ENCODE data around the gene PHLDB3. TPM values are rescaled to one million over a fixed set of nuclear protein-coding genes. Genes with fewer than 3 reads are reported as not detected.

PHLDB3 gene
- total RNA-seq, 1 experiment from 2014 or later, result 33.1 TPM

- TF ChIP-seq CTCF (IDR thresholded peaks at IDR 0.05; ENCODE audit: insufficient read depth in 1 of 2, low read depth in 1 of 2, low read length in 1 of 2, severe bottlenecking in 1 of 2, unreplicated experiment in 1 of 2), result no peak
- no peak overlapping the region for H3K4me3 ChIP-seq (ENCODE audit: low read depth, low read length)
- CTCF ChIA-PET, result interaction anchor here (1.0 kb wide), 1 partner anchor 69 kb away, joined by 3 read pairs; no protein-coding TSS in a partner anchor
Measured at GRCh38 chr19:43450545-43450997, 54.0 kb downstream of the PHLDB3 start.

GRCh38 chr19:43447655-43448054 lies 56.9 kb downstream of the PHLDB3 start:
- no peaks in the 10 kb centered on the region for H3K36me3 Mint-ChIP-seq (ENCODE audit: insufficient read depth, unreplicated experiment)
- POLR2A ChIA-PET, result interaction anchor here (0.5 to 1.1 kb wide), 3 partner anchors 56 to 72 kb away, joined by 3 to 8 read pairs (median 3); no protein-coding TSS in a partner anchor

More at GRCh38 chr19:43450545-43450997, 54.0 kb downstream of the PHLDB3 start:
- intact Hi-C loops (cut with micrococcal nuclease; ENCODE audit: unreplicated experiment), result no loop called here
- Mint-ChIP-seq H3K27ac (ENCODE audit: unreplicated experiment) (no peak overlapping the region), H3K4me1 (ENCODE audit: low read depth, unreplicated experiment) (peaks cover 11% of the 10 kb centered on the region), H3K4me3 (ENCODE audit: unreplicated experiment) (no peak overlapping the region), H3K36me3 (ENCODE audit: insufficient read depth, unreplicated experiment) (no peaks in the 10 kb centered on the region), H3K27me3 (ENCODE audit: insufficient read depth, unreplicated experiment) (peaks cover 2% of the 10 kb centered on the region), H3K9me3 (ENCODE audit: unreplicated experiment) (peaks cover 18% of the 10 kb centered on the region)
- DNase-seq, result no peak
- H3K4me1 ChIP-seq, result peaks cover 6% of the 10 kb centered on the region; the same call in 1 of the 2 replicates
- no peaks in the 10 kb centered on the region for H3K9me3 ChIP-seq
- no peaks in the 10 kb centered on the region for H3K27me3 ChIP-seq (replicated peaks; ENCODE audit: control insufficient read depth, insufficient read depth, low read length)
- BruUV-seq (replicated peaks), result no TSS peak
- POLR2A ChIA-PET, result no interaction called here
- H3K36me3 ChIP-seq (ENCODE audit: control insufficient read depth, insufficient read depth, low read length), result no peaks in the 10 kb centered on the region

More at GRCh38 chr19:43447655-43448054, 56.9 kb downstream of the PHLDB3 start:
- Mint-ChIP-seq H3K27ac (ENCODE audit: unreplicated experiment) (no peak overlapping the region), H3K4me3 (ENCODE audit: unreplicated experiment) (no peak overlapping the region), H3K27me3 (ENCODE audit: insufficient read depth, unreplicated experiment) (peaks cover 2% of the 10 kb centered on the region), H3K9me3 (ENCODE audit: unreplicated experiment) (peaks cover 17% of the 10 kb centered on the region), H3K4me1 (ENCODE audit: low read depth, unreplicated experiment) (peaks cover 5% of the 10 kb centered on the region)
- no peaks in the 10 kb centered on the region for H3K36me3 ChIP-seq (ENCODE audit: control insufficient read depth, insufficient read depth, low read length)
- no peak overlapping the region for H3K4me3 ChIP-seq (ENCODE audit: low read depth, low read length)
- H3K27me3 ChIP-seq (replicated peaks; ENCODE audit: control insufficient read depth, insufficient read depth, low read length), result no peaks in the 10 kb centered on the region
- H3K4me1 ChIP-seq, result no peaks in the 10 kb centered on the region
- TF ChIP-seq CTCF (IDR thresholded peaks at IDR 0.05; ENCODE audit: insufficient read depth in 1 of 2, low read depth in 1 of 2, low read length in 1 of 2, severe bottlenecking in 1 of 2, unreplicated experiment in 1 of 2), result no peak
- intact Hi-C loops (cut with micrococcal nuclease; ENCODE audit: unreplicated experiment), result loop anchor here (1.0 to 10.0 kb wide), 4 partner anchors 16 to 207 kb away; partner anchors contain the start of gene PHLDB3
- DNase-seq, result no peak
- no TSS peak for BruUV-seq (replicated peaks)
- CTCF ChIA-PET, result interaction anchor here (0.6 to 3.8 kb wide), 22 partner anchors 7 to 764 kb away, joined by 3 to 181 read pairs (median 4); partner anchors contain the start of genes IRGQ, PHLDB3, ZNF575 and ZNF576
- no peaks in the 10 kb centered on the region for H3K9me3 ChIP-seq

Data from Caco-2 (cell line).